A172 (cell line): ENCODE data around the gene CD58. TPM values are rescaled to one million over a fixed set of nuclear protein-coding genes. Genes with fewer than 3 reads are reported as not detected.

Experiments
- DNase-seq: peaks from one replicate; pipeline ENCODE4 v3.0.0-alpha.2; 2015; ENCODE audit warnings: low spot score
- total RNA-seq: library from RNA; depleted of rRNA; stranded (reverse); fragments of >200 nt; shearing (Covaris generic); gene quantifications from 2 replicates; pipeline ENCODE4 v1.2.3, GENCODE V29; 2014

The CD58 gene
- total RNA-seq, 1 experiment from 2014 or later = 42.4 TPM

DNA sequence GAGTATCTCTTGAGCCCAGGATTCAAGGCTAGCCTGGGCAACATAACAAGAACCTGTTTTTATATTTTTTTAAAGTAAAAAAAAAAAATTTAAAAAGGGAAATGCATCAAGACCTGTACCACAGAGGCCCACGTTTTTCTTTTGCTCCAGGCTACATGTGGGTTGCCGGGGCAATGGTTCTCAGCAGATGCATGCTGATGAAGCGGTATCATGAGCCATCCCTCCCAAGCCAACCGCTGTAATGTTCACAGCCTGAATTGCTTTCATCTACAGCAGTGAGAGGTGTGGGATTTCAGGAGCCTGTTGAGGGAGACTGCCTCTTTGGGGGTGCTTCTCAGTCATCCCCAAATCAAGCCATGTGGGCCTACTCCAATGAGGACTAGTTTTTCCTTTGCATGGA is 60.5 kb downstream of the CD58 start:
- DNase-seq = no peak

DNA sequence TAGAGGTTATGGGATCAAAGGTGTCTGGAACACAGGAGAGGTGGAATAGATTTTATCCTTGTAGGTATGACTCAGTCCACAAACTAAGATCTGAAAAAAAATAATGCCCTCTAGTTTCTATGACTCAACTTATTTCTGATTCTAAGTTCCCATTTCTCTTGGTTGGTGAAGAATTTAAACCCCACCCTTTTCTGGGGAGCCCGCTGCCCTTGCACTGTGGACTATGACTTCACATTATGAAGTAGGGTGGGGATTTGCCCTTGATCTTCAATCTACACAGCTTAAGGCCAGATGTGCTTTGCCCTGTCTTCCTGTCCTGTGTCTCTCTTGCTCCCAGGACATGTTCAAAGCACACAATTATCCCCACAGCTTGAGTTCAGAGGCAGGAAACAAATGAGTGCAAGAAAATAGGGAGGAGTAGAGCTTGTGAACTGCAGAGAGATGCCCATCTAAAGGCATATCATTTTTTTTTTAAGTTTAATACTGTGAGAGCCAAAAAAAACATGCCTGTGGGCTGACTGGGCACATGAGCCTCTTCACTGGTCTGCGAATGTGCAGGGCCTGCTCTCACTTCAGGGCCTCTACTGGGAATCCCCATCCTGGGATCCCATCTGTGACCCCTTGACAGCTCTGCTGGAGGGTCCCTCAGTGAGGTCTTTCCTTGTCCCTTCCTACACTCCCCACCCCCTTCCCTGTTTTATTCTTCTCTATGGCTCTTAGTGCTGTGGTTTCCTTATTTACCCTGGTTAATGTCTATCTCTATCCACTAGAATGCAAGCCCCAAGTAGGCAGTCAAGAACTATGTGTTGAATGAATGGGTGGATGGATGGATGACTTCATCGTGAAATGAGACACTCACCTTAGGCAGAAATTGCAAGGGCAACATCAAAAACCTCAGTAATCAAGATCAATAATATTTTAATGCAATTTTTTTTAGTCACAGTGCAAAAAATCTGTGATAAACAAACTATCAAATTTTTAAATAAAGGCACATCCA is 61.5 kb downstream of the CD58 start:
- peak; percentile 94 for DNase-seq

DNA sequence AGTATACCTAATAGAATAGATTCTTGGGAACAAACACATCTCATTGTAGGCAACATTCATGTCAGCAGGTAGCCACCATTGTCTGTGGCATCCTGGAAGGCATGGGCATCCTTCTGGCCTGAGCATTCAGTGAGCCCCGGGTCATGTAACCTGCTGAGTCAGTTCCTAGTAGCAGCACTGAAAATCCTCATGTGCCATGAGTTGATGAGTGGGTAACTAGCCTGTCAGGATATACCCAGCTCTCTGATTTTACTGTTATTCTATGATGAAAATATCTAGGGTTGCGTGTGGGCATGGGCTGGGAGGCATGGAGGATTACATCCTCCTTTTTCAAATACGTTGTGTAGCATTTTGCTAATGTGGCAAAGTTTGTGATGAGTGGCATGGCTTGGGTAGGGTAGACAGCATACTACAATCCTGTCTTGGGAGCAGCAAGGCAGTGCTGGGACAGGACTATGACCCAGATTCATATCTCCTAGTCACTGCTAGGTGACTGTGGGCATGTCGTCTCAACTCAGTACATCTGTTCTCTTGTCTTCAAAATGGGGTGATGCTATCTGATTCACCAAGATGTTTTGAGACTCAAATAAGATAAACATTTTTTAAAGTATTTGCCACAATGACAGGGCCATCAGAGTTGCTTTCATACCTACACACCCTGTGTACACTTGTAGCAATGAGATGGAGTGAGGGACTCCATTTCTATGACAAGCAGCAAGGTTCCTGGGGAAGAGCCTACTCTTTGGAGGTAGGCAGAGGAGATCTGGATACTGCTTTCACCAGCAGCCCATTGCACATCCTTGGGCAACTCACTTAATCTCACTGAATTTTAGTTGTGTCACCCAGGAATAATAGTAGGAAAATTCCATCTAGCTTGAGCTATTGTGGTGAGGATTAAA is 62.5 kb downstream of the CD58 start:
- no peak for DNase-seq

DNA sequence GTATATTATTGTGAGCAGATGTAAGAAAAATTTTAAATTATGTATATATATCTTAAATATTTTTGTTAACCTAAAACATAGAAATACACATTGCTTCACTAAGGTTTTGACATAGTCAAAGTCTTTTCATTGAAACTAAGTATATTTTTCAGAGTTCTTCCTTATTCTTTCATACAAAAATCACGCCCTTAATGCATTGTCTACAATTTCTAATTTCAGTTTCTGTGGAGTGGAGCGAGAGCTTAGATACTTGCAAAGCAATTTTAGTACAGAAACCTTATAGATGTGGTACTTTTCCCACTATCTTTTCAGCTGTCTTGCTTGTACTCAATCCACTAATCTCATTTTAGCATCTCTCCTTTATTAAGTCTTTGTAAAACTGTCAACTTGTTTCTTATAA is 63.2 kb downstream of the CD58 start:
- DNase-seq = no peak

DNA sequence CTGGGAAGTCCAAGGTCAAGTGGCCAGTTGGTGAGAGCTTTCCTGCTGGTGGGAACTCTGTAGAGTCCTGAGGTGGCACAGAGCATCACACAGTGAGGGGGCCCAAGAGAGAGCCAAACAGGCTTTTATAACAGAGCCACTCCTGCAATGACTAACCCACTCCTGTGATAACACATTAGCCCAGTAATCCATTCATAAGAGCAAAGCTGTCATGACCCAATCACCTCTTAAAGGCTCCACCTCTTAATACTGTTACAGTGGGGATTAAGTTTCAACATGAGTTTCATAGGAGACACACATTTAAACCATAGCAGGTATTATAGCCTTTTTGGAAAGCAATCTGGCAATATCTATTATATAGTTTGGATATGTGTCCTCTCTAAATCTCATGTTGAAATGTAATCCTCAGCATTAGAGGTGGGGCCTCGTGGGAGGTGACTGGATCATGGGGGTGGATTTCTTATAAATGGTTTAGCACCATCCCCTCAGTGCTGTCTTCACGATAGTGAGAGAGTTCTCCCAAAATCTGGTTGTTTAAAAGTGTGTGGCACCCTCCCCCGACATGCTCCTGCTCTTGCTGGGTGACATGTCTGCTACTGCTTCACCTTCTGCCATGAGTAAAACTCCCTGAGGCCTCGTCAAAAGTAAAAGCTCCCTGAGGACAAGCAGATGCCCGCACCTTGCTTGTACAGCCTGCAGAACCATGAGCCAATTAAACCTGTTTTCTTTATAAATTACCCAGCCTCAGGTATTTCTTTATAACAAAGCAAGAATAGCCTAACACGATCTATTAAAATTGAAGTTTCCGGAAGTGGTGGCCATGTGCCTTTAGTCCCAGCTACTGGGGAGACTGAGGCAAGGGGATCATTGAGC is 64.5 kb downstream of the CD58 start:
- DNase-seq = peak; percentile 77

DNA sequence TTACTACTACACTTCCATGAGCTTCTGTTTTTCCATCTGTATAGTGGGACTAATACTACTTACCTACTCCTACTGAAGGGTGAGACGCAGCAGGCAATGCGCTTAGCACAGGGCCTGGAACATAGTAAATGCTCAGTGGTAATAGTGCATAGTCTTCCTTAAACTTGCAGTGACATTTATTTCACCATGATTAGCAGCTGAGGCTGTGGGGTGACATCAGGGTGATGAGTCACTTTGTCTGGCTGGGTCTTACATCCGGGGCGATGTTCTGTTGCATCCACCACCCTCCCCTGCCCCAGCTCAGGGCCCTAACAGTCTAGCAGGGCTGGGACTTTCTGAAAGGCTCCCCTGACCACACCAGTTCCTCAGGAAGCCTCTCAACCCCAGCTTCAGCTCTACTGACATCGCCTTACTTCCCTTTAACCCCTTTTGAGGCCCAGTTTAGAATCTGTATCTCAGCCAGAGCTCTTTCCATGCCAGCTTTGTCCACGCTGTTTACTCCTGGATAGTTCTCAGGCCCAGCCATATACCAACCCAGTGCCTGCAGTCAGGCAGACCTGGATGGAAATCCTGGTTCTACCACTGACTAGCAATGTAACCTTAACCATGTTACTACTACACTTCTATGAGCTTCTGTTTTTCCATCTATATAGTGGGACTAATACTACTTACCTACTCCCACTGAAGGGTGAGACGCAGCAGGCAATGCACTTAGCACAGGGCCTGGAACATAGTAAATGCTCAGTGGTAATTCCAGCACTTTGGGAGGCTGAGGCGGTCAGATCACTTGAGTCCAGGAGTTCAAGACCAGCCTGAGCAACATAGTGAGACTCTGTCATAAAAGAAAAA is 66.3 kb downstream of the CD58 start:
- peak; percentile 93 for DNase-seq

DNA sequence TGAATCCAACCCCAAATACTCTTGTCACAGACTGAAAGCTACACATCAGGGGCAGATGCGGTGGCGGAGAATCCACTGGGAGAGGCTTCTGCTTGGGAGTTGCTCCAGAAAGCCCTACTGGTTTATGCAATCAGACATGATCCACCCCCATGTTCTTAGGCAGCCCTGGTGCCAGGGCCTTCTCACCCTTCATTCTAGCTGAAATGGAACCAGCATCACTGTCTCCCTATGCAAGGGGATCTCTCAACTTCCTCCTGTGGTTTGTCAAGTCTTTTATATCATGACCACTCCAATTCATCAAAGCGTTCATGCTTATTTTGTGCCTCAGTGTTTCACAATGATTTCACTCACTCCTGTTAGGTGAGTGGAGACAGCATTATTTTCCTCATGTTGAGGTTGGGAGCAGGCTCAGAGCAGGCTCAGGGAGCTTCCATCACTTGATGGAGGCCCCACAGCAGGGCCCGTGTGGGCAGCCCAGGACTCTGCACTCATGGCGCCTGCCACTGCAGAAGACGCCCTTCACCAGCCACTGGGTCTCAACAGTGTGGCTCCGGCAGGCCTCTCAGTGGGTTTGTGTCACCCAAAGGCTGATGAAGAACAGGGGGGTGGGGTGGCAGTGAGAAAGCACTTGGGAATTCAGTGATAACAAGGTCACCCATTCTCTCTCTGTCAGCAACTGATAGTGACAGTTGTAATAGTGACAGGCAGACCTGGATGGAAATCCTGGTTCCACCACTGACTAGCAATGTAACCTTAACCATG is 67.1 kb downstream of the CD58 start:
- DNase-seq = no peak

DNA sequence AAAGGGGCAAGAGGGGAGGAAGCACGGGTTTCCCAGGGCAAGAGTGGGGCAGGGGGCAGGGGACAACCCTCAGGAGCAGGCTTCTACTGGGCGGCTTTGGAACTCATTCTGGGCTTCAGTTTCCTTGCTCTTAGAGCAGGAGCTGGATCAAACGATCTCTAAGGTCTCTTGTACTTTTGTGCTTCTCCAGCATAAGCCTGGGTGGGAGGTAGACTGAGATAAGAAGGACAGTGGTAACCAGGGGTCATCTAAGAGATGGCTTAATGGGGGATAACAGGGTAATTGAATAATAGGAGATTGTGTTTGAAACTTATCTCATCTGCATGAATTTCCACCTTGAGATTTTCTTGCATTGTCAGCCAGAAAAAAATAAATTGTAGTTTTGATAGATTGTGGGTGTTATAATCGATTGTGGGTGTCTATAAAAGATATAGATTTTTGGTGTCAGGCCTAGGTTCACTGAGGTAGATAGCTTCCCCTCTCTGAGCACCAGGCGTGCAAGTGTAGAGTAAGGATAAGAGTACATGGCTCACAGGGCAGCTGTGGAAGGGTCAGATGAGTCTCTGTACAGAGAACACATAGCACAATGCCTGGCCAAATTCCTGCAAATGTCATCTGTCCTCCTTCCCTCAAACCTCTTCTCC is 68.0 kb downstream of the CD58 start:
- no peak for DNase-seq

DNA sequence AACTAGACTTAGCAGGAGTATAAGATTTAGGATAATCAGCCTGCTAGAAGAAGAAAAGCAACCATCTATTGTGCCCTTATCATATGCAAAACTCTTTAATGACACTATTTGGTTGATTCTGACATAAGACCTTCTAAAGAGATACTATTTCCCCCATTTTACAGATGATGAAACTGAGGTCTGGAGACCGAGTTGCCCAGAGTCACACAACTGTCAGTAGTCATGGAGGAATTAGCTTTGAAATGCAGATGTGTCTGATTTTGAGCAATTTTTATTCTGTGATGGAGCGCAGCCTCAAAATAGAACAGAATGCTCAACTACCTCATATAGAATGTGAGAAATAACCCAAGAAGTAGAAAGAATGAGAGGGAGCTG is 69.0 kb downstream of the CD58 start:
- DNase-seq = no peak

DNA sequence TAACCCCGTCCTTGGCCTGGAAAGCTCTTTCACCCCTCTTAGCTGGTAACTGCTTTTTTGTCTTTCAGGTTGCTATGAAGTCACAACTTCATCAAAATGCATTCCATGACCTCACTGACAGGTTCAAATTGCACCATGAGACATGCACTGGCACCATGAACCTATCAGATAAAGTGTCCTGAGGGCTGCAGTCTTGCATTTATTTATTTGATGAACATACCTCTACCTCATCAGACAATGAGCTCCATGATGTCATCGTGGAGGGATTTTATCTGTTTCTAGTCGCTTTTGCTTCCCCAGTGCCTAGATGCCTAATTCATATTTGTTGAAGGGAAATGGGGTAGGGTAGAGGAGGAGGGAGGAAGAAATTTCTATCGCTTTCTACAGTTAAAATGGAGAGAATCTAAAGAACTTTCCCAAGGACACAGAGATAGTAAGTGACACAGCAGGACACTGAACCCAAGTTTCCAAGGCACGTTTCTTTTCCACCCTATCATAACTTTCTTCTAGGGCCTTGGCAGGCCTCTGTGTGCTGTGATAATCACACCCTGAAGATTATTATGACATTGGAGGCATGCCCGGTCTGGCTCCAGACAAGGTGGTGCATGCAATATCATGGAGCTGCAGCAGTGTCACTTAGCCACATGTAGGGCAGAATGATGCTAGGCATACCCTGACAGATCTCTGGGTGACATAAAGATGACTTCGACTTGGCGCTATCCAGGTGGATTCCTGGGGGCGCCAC is 69.5 kb downstream of the CD58 start:
- DNase-seq = no peak

DNA sequence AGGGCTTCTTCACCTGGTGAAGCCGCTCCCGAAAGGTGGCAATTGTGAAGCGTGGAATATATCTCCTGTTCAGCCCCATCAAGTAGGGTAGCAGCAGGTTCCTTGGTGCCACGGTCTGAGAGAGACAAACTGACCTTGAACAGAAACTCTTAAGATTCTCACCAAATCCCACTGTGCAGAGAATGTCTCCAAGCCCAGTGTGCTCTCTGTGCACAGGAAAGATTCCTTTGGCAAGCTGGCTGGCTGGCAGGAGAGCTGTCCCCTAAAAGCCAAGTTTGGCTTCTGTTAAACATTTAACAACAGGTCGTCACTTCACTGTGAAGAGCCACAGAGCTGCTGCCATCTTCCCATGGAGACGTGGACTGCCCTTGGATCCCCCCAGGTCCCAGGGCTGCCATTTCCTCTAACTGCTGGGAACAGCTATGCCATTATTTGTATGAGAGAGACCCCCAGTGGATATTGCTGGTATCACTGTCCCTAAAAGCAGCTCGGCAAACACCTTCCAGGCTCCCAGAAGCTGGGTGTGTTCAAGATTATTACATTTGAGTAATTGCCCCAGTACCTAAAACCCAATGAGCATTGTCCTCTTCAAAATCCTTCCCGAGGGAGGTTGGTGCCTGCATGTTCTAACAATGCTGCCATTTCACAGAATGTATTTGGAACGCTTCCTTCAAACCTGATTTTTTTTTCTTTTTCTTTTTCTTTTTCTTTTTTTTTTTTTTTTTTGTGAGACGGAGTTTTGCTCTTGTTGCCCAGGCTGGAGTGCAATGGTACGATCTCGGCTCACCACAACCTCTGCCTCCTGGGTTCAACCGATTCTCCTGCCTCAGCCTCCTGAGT is 71.8 kb downstream of the CD58 start:
- peak; percentile 56 for DNase-seq

DNA sequence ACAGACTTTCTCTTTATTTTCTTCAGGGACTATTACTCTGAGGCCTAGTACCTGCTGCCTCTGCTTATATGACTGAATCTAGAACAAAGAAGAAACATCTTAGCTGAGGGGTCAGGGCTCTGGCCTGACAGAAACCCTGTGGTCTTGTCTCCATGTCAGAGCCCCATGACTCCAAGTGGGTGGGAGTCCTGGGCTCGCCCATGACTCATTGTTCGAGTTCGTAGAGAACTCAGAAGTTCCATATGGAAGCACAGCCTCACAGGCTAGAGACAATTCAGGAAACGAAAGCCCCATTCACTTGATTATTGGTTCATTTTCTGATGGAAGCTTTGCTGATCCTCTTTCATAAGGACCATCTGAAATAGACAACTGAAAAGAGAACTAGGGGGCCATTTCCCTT is 73.2 kb downstream of the CD58 start:
- DNase-seq = no peak

DNA sequence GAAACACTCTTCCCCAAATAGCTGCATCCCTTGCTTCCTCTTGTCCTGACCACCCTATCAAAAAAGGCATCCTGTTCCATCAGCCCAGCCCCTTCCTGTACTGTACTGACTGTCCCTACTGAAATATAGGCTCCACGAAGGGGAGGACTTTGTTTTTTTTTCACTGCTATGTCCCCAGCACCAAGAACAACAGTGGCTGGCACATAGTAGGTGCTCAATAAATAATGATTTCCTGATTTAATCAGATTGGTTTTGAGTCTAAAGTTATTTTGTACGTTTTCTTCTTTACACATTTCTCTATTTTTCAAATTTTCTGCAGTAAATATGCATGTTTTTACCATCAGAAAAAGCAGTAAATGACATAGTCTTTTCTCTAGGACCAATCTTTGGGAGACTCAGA is 73.9 kb downstream of the CD58 start:
- DNase-seq = no peak

DNA sequence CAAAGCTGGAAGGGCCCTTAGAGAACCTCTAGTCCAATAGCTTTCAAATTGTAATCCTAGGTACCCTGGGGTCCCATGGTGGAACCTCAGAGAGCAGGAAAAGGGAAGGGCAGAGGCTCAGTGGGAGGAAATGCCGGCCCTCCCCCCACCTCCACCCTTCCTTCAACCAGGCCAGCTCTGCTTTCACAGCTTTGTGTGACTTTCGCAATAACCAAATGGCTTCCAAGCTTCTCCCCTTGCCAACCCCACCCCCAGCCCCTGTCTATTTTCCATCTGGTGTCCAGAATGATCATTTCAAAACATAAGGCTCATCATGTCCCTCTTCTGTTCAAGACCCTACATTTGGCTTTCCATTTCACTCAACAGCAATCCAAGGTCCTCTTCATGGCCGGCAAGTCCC is 74.4 kb downstream of the CD58 start:
- no peak for DNase-seq

DNA sequence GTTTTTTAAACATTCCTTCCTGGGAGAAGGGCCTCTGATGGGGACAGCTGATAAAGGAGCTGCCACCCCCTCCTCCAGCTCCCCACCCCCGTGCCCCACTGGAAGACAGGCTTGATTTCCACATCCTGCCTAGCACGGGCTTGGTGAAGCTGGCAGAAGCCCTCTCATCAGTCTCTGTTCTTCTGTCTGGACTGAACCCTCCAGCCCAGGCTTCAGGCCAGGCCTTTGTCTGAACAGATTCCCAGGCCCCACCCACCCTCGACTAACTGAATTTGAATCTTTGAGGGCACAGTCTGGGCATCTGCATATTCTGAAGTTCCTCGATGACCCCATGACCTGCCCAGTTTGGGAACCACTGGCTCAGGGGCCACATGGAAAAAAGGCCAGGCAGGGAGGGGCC is 75.3 kb downstream of the CD58 start:
- no peak for DNase-seq

DNA sequence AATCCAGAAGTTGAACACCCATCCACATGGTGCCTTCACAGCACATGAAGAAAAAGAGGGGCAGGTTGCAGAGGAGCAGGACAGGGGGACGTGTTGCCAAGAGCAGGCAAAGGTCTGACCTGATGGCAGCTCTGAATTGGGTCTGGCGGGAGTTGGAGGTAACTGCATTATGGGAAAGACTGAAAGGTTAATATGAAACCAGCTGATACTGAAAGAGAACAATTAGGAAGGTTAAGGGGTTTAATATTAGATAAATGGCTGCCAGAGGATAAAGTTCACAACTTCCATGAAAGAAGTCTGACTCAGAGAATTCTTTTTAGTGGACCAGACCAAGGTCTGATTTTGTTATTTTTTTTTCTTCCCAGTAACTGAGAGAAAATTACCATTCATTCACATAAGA is 76.1 kb downstream of the CD58 start:
- no peak for DNase-seq

DNA sequence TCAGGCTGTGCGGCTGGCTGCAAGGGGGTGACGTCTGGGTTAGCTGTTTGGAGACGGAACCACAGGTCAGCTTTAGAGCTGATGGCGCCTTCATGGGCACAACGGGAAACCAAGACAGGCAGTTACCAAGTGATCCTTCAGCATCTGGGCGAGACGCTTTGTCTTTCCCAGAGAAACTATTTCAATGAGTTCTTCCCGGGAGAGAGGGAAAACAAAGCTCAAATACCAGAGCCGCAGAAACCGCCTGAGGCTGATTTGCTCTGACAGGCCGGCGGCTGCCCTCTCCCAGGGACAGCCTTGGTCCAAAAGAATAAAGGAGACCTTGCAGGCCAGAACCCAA is 76.5 kb downstream of the CD58 start:
- DNase-seq = no peak
